NT2/D1 (cell line): ENCODE results near the gene OPTC.

Source experiments
- SUZ12 ChIP-seq: IDR thresholded peaks from 2 replicates; pipeline ENCODE4 v1.6.1; 2011; ENCODE audit not compliant: insufficient read length, insufficient read depth; ENCODE audit errors: extremely low read depth
- YY1 ChIP-seq: IDR thresholded peaks from 2 replicates; pipeline ENCODE4 v1.6.1; 2011; ENCODE audit not compliant: insufficient read length, insufficient read depth
- ZNF274 ChIP-seq: IDR thresholded peaks from 2 replicates; pipeline ENCODE4 v1.6.1; 2011; ENCODE audit warnings: mild to moderate bottlenecking, low read depth, low read length

DNA sequence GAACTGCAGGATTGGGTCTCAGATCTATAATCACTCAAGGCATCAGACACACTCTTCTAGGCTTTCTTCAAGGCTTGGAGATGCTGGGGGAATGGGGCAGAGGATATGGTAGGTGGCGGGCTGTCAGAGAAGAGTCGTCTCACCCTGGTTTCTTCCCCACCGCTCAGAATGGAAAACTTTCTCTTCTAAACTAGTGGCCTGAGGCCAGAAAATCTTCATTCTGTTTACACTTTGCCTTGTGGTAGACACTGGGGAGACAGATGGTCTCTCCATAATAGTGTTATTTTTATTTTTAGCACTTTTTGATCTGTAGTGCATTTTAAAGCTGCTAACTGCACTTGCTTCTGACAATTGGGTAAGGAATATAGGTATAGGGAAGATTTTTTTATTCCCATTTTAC is 15.7 kb upstream of the OPTC start:
- TF ChIP-seq YY1 (no peak), ZNF274 (no peak), SUZ12 (no peak)
